Measurements from ENCODE around the gene LAMA2. TPM values are rescaled to one million over a fixed set of nuclear protein-coding genes. Genes with fewer than 3 reads are reported as not detected.

The LAMA2 gene
- total and polyA plus RNA-seq, 2 experiments from 2014 or later: 0.91 to 6.4 TPM

- TF ChIP-seq, protein P1, sequence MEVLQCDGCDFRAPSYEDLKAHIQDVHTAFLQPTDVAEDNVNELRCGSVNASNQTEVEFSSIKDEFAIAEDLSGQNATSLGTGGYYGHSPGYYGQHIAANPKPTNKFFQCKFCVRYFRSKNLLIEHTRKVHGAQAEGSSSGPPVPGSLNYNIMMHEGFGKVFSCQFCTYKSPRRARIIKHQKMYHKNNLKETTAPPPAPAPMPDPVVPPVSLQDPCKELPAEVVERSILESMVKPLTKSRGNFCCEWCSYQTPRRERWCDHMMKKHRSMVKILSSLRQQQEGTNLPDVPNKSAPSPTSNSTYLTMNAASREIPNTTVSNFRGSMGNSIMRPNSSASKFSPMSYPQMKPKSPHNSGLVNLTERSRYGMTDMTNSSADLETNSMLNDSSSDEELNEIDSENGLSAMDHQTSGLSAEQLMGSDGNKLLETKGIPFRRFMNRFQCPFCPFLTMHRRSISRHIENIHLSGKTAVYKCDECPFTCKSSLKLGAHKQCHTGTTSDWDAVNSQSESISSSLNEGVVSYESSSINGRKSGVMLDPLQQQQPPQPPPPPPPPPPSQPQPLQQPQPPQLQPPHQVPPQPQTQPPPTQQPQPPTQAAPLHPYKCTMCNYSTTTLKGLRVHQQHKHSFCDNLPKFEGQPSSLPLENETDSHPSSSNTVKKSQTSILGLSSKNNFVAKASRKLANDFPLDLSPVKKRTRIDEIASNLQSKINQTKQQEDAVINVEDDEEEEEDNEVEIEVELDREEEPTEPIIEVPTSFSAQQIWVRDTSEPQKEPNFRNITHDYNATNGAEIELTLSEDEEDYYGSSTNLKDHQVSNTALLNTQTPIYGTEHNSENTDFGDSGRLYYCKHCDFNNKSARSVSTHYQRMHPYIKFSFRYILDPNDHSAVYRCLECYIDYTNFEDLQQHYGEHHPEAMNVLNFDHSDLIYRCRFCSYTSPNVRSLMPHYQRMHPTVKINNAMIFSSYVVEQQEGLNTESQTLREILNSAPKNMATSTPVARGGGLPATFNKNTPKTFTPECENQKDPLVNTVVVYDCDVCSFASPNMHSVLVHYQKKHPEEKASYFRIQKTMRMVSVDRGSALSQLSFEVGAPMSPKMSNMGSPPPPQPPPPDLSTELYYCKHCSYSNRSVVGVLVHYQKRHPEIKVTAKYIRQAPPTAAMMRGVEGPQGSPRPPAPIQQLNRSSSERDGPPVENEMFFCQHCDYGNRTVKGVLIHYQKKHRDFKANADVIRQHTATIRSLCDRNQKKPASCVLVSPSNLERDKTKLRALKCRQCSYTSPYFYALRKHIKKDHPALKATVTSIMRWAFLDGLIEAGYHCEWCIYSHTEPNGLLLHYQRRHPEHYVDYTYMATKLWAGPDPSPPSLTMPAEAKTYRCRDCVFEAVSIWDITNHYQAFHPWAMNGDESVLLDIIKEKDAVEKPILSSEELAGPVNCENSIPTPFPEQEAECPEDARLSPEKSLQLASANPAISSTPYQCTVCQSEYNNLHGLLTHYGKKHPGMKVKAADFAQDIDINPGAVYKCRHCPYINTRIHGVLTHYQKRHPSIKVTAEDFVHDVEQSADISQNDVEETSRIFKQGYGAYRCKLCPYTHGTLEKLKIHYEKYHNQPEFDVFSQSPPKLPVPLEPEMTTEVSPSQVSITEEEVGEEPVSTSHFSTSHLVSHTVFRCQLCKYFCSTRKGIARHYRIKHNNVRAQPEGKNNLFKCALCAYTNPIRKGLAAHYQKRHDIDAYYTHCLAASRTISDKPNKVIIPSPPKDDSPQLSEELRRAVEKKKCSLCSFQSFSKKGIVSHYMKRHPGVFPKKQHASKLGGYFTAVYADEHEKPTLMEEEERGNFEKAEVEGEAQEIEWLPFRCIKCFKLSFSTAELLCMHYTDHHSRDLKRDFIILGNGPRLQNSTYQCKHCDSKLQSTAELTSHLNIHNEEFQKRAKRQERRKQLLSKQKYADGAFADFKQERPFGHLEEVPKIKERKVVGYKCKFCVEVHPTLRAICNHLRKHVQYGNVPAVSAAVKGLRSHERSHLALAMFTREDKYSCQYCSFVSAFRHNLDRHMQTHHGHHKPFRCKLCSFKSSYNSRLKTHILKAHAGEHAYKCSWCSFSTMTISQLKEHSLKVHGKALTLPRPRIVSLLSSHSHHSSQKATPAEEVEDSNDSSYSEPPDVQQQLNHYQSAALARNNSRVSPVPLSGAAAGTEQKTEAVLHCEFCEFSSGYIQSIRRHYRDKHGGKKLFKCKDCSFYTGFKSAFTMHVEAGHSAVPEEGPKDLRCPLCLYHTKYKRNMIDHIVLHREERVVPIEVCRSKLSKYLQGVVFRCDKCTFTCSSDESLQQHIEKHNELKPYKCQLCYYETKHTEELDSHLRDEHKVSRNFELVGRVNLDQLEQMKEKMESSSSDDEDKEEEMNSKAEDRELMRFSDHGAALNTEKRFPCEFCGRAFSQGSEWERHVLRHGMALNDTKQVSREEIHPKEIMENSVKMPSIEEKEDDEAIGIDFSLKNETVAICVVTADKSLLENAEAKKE (CRISPR knock-in tag; IDR thresholded peaks at IDR 0.05): no peak
These were observed 357.5 kb downstream of the LAMA2 start (continued) for GRCh38 chr6:129240492-129240853.

DNA sequence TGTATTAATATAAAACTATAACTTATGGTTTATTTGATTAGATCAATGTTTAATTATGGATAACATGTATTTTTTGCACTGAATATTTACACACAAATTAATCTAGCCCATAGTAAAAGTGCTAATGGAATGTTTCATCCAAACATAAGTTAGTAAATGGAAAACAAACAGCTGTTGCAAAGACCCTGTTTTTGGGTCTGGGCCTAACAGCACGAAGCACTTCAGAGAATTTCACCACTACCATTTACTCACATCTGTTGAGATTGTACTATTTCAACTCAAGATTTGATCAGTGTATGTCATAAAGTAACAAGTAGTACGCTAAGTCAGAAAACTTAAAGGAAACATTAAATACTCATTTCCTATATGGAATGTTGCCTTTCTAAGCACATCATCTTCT, 359.6 kb downstream of the LAMA2 start:
- Histone ChIP-seq H3K4me2 (no peak overlapping the region), H3K4me3 (no peak overlapping the region), H2AFZ (no peak overlapping the region), H3K9me2 (ENCODE audit: insufficient read depth) (no peaks in the 10 kb centered on the region), H4K20me1 (replicated peaks; ENCODE audit: insufficient read depth) (no peaks in the 10 kb centered on the region), H3K27me3 (ENCODE audit: insufficient read depth) (no peaks in the 10 kb centered on the region), H3F3A (replicated peaks; ENCODE audit: low read depth) (no peaks in the 10 kb centered on the region), H3K27ac (ENCODE audit: low read depth) (no peak overlapping the region), H3K79me2 (replicated peaks; ENCODE audit: insufficient read depth) (no peaks in the 10 kb centered on the region), H3K4me1 (ENCODE audit: insufficient read depth) (no peaks in the 10 kb centered on the region), H3K36me3 (ENCODE audit: insufficient read depth) (no peaks in the 10 kb centered on the region)
- no peaks in the 10 kb centered on the region for H3K36me3 Mint-ChIP-seq (ENCODE audit: low read depth)
- no peaks in the 10 kb centered on the region for H3K9me3 Mint-ChIP-seq
- no peaks in the 10 kb centered on the region for H3K4me1 Mint-ChIP-seq
- H3K4me3 Mint-ChIP-seq: no peak overlapping the region
- ATAC-seq: no peak
- H3K27ac Mint-ChIP-seq: no peak overlapping the region
- H3K27me3 Mint-ChIP-seq (ENCODE audit: insufficient read depth, low read depth, poor library complexity): peaks cover 2% of the 10 kb centered on the region
- DNase-seq (ENCODE audit: low spot score): no peak
- TF ChIP-seq NANOG (IDR thresholded peaks at IDR 0.05; ENCODE audit: borderline replicate concordance) (no peak), JUNB (IDR thresholded peaks at IDR 0.05; ENCODE audit: unreplicated experiment) (no peak), ZNF114 (CRISPR knock-in tag; IDR thresholded peaks at IDR 0.05) (no peak), ZNF331 (CRISPR knock-in tag; IDR thresholded peaks at IDR 0.05; ENCODE audit: low read depth) (no peak), CTCF (conservative IDR thresholded peaks at IDR 0.05; ENCODE audit: low read depth in 2 of 2) (no peak)
- TF ChIP-seq, protein P2, sequence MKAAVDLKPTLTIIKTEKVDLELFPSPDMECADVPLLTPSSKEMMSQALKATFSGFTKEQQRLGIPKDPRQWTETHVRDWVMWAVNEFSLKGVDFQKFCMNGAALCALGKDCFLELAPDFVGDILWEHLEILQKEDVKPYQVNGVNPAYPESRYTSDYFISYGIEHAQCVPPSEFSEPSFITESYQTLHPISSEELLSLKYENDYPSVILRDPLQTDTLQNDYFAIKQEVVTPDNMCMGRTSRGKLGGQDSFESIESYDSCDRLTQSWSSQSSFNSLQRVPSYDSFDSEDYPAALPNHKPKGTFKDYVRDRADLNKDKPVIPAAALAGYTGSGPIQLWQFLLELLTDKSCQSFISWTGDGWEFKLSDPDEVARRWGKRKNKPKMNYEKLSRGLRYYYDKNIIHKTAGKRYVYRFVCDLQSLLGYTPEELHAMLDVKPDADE (IDR thresholded peaks at IDR 0.05): no peak
- TF ChIP-seq, protein P1 (CRISPR knock-in tag; IDR thresholded peaks at IDR 0.05): no peak
